GM20000 (cell line): Measurements from ENCODE around the gene LRIG2.

Experiments used
- DNase-seq: peaks from one replicate; pipeline ENCODE4 v3.0.0; 2012; ENCODE audit warnings: low spot score
- CTCF ChIP-seq: IDR thresholded peaks from 2 replicates; pipeline ENCODE4 v1.5.1; 2012; ENCODE audit warnings: mild to moderate bottlenecking, control low read depth; ENCODE audit errors: extremely low read depth, missing control alignments

LRIG2 gene

GRCh38 chr1:113178522-113178921 is 105.5 kb downstream of the LRIG2 start:
- no peak for DNase-seq
- TF ChIP-seq CTCF, result no peak
